ENCODE data around the gene PNMT. TPM values are rescaled to one million over a fixed set of nuclear protein-coding genes. Genes with fewer than 3 reads are reported as not detected.
A peak's percentile ranks its signal among the peaks of the same experiment; 100 is the strongest.

The PNMT gene
- total and polyA plus RNA-seq, 2 of the 13 experiments (the other 11 are each of a cell fraction or from before 2014, with no cell fraction given): 0.25 TPM; not detected in 1

GRCh38 chr17:39621523-39622379 is 46.5 kb upstream of the PNMT start (continued):
- TF ChIP-seq NR1H2 (CRISPR knock-in tag; IDR thresholded peaks at IDR 0.05; ENCODE audit: borderline replicate concordance, low read depth): no peak
- TF ChIP-seq FOXC1 (CRISPR knock-in tag; IDR thresholded peaks at IDR 0.05; ENCODE audit: borderline replicate concordance): peak; percentile 67; the same call in 1 of the 2 replicates
- TF ChIP-seq ETV6 (CRISPR knock-in tag; conservative IDR thresholded peaks at IDR 0.05): 0 out of 2 replicates have a peak, but pooled peaks have one; percentile 55
- TF ChIP-seq MAFF (IDR thresholded peaks at IDR 0.05; ENCODE audit: low read depth, low read length): no peak
- TF ChIP-seq HBP1 (CRISPR knock-in tag; IDR thresholded peaks at IDR 0.05; ENCODE audit: low read depth): peak; percentile 66; the same call in 1 of the 2 replicates
- peak; percentile 89; the same call in 1 of the 2 replicates for TF ChIP-seq KDM3A (CRISPR knock-in tag; IDR thresholded peaks at IDR 0.05; ENCODE audit: low read depth)
- peak; percentile 75; the same call in 1 of the 2 replicates for TF ChIP-seq KLF11 (CRISPR knock-in tag; IDR thresholded peaks at IDR 0.05)
- TF ChIP-seq MIXL1 (CRISPR knock-in tag; IDR thresholded peaks at IDR 0.05): peak; percentile 70
- peak; percentile 45; the same call in 1 of the 2 replicates for TF ChIP-seq ZFY (CRISPR knock-in tag; IDR thresholded peaks at IDR 0.05)
- no peak for TF ChIP-seq ZNF337 (CRISPR knock-in tag; IDR thresholded peaks at IDR 0.05; ENCODE audit: borderline replicate concordance, low read depth)
- no peak for TF ChIP-seq THAP9 (CRISPR knock-in tag; IDR thresholded peaks at IDR 0.05; ENCODE audit: borderline replicate concordance)
- TF ChIP-seq ZNF746 (CRISPR knock-in tag; IDR thresholded peaks at IDR 0.05): no peak
- TF ChIP-seq ZSCAN29 (CRISPR knock-in tag; conservative IDR thresholded peaks at IDR 0.05): no peak
- TF ChIP-seq TGIF2 (CRISPR knock-in tag; IDR thresholded peaks at IDR 0.05): peak; percentile 74
- no peak; the same call in 1 of the 2 replicates for TF ChIP-seq ZNF652 (CRISPR knock-in tag; IDR thresholded peaks at IDR 0.05; ENCODE audit: borderline replicate concordance, low read depth)
- TF ChIP-seq RFXANK (CRISPR knock-in tag; IDR thresholded peaks at IDR 0.05): peak; percentile 87
- peak; percentile 36; the same call in 1 of the 2 replicates for TF ChIP-seq SP4 (CRISPR knock-in tag; IDR thresholded peaks at IDR 0.05)
- TF ChIP-seq KMT2B (CRISPR knock-in tag; IDR thresholded peaks at IDR 0.05): peak; percentile 41; the same call in 1 of the 2 replicates
- TF ChIP-seq ZNF230 (CRISPR knock-in tag; IDR thresholded peaks at IDR 0.05): peak; percentile 47; the same call in 1 of the 2 replicates
- no peak for TF ChIP-seq GPBP1L1 (CRISPR knock-in tag; IDR thresholded peaks at IDR 0.05)
- peak; percentile 55 for TF ChIP-seq BCL6 (CRISPR knock-in tag; IDR thresholded peaks at IDR 0.05)
- no peak for TF ChIP-seq NFYB (CRISPR knock-in tag; IDR thresholded peaks at IDR 0.05)
- TF ChIP-seq THAP7 (CRISPR knock-in tag; IDR thresholded peaks at IDR 0.05): 0 out of 2 replicates have a peak, but pooled peaks have one; percentile 27
- no peak for TF ChIP-seq ZMYM3 (CRISPR knock-in tag; IDR thresholded peaks at IDR 0.05)
- TF ChIP-seq ZNF569 (CRISPR knock-in tag; IDR thresholded peaks at IDR 0.05; ENCODE audit: borderline replicate concordance): no peak
